ENCODE results near the gene SMIM15. TPM values are rescaled to one million over a fixed set of nuclear protein-coding genes. Genes with fewer than 3 reads are reported as not detected.

SMIM15 gene
- total and polyA plus RNA-seq, 2 donors (not counting 1 experiment from before 2014, with no cell fraction given), result 5.7 to 29.8 TPM

DNA sequence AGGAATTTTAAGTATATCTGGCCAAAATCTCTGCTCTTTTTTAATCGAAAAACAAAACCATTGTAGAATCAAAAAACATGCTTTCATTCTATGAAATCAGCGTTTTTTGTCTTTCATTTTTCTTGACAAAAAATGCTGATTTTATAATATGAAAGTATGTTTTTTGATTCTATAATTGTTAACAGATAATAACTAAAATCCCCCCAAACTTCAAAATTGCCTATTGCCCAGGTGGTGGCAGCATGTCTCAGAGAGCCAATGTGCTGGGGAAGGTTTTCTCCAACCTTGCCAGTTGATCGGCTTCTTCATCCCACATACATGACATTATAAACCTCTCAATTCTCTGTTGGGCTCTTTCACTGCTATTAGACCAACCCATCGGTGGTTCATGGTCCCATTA is 5.1 kb upstream of the SMIM15 start:
- H3K4me1 Mint-ChIP-seq, result peaks cover 13% of the 10 kb centered on the region
- no peaks in the 10 kb centered on the region for H3K27me3 Mint-ChIP-seq
- Histone ChIP-seq H3K4me2 (replicated peaks; ENCODE audit: low read depth, low read length, poor library complexity, severe bottlenecking) (no peak overlapping the region), H3K79me2 (ENCODE audit: control insufficient read depth, insufficient read depth, low read length) (no peaks in the 10 kb centered on the region), H4K20me1 (ENCODE audit: control insufficient read depth, insufficient read depth, low read length, poor library complexity, severe bottlenecking) (no peaks in the 10 kb centered on the region), H3K9me3 (ENCODE audit: control extremely low read depth in 1 of 3, control insufficient read depth in 2 of 3, insufficient read depth in 1 of 3, low read length in 2 of 3) (peaks cover 0 to 5% (median 0%) of the 10 kb centered on the region in 3 donors), H3K27ac (ENCODE audit: low read length in 2 of 2) (no peak overlapping the region), H3K9ac (ENCODE audit: low read length) (no peak overlapping the region), H2AFZ (ENCODE audit: insufficient read depth, low read depth, low read length, poor library complexity, severe bottlenecking) (no peak overlapping the region), H3K4me1 (ENCODE audit: control insufficient read depth in 2 of 2, insufficient read depth in 2 of 2, low read length in 2 of 2) (peaks cover 8 to 10% of the 10 kb centered on the region in 2 donors), H3K4me3 (ENCODE audit: control extremely low read depth in 1 of 5, extremely low read depth in 1 of 5, insufficient read depth in 1 of 5, low read depth in 2 of 5, low read length in 4 of 5) (no peak overlapping the region), H3K27me3 (replicated peaks in 1 of 4; ENCODE audit: control extremely low read depth in 1 of 4, control insufficient read depth in 3 of 4, insufficient read depth in 4 of 4, low read length in 3 of 4) (no peaks in the 10 kb centered on the region), H3K36me3 (replicated peaks in 1 of 2; ENCODE audit: control extremely low read depth in 1 of 2, control insufficient read depth in 1 of 2, extremely low read depth in 1 of 2, insufficient read depth in 2 of 2, low read length in 1 of 2) (no peaks in the 10 kb centered on the region)
- H3K4me3 Mint-ChIP-seq, result no peak overlapping the region
- ATAC-seq (ENCODE audit: low read depth) (no peak), DNase-seq (peak; percentile 12)
- no peak for TF ChIP-seq EZH2 (IDR thresholded peaks at IDR 0.05; ENCODE audit: borderline replicate concordance, insufficient read depth, low read depth, low read length, poor library complexity, severe bottlenecking)
- TF ChIP-seq, protein P1, sequence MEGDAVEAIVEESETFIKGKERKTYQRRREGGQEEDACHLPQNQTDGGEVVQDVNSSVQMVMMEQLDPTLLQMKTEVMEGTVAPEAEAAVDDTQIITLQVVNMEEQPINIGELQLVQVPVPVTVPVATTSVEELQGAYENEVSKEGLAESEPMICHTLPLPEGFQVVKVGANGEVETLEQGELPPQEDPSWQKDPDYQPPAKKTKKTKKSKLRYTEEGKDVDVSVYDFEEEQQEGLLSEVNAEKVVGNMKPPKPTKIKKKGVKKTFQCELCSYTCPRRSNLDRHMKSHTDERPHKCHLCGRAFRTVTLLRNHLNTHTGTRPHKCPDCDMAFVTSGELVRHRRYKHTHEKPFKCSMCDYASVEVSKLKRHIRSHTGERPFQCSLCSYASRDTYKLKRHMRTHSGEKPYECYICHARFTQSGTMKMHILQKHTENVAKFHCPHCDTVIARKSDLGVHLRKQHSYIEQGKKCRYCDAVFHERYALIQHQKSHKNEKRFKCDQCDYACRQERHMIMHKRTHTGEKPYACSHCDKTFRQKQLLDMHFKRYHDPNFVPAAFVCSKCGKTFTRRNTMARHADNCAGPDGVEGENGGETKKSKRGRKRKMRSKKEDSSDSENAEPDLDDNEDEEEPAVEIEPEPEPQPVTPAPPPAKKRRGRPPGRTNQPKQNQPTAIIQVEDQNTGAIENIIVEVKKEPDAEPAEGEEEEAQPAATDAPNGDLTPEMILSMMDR (IDR thresholded peaks at IDR 0.05), result no peak
- intact Hi-C loops (cut with micrococcal nuclease), result loop anchor here (2.0 kb wide), 1 partner anchor 491 kb away; no protein-coding TSS in a partner anchor
- ChIA-PET POLR2A (no interaction called here), CTCF (interaction anchor here (1.0 to 4.2 kb wide), 2 partner anchors 11 to 491 kb away, joined by 3 to 13 read pairs; no protein-coding TSS in a partner anchor)
- no peak overlapping the region for H3K27ac Mint-ChIP-seq
- 27% methylated on average over 2 of the region's 4 CpGs for WGBS (ENCODE audit: insufficient coverage)
- H3K9me3 Mint-ChIP-seq (ENCODE audit: insufficient read depth), result no peaks in the 10 kb centered on the region

DNA sequence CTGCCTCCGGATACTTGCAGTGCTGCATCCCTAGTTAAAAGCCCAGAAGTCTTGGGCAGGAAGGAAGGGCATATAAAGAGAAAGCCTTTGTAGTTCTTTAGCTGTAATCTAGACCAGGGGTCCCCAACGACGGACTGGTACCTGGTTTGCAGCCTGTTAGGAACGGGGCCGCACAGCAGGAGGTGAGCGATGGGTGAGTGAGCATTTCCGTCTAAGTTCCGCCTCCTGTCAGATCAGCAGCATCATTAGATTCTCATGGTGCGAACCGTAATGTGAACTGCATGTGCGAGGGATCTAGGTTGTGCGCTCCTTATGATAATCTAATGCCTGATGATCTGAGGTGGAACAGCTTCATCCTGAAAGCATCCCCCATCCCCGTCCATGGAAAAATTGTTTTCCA is 1.6 kb upstream of the SMIM15 start:
- peaks cover 11% of the 10 kb centered on the region for H3K79me2 ChIP-seq (ENCODE audit: control insufficient read depth, insufficient read depth, low read length)
- no peak for TF ChIP-seq EZH2 (IDR thresholded peaks at IDR 0.05; ENCODE audit: borderline replicate concordance, insufficient read depth, low read depth, low read length, poor library complexity, severe bottlenecking)
- TF ChIP-seq, protein P1 (IDR thresholded peaks at IDR 0.05), result no peak

More for the DNA sequence above, 1.6 kb upstream of the SMIM15 start:
- Histone ChIP-seq H3K4me1 (ENCODE audit: control insufficient read depth in 2 of 2, insufficient read depth in 2 of 2, low read length in 2 of 2) (peaks cover 18 to 20% of the 10 kb centered on the region in 2 donors), H3K36me3 (replicated peaks in 1 of 2; ENCODE audit: control extremely low read depth in 1 of 2, control insufficient read depth in 1 of 2, extremely low read depth in 1 of 2, insufficient read depth in 2 of 2, low read length in 1 of 2) (peaks cover 5 to 18% of the 10 kb centered on the region in 2 experiments), H4K20me1 (ENCODE audit: control insufficient read depth, insufficient read depth, low read length, poor library complexity, severe bottlenecking) (no peaks in the 10 kb centered on the region), H3K27me3 (replicated peaks in 1 of 4; ENCODE audit: control extremely low read depth in 1 of 4, control insufficient read depth in 3 of 4, insufficient read depth in 4 of 4, low read length in 3 of 4) (no peaks in the 10 kb centered on the region), H3K4me3 (ENCODE audit: control extremely low read depth in 1 of 5, extremely low read depth in 1 of 5, insufficient read depth in 1 of 5, low read depth in 2 of 5, low read length in 4 of 5) (no peak overlapping the region), H3K27ac (ENCODE audit: low read length in 2 of 2) (no peak overlapping the region), H3K4me2 (replicated peaks; ENCODE audit: low read depth, low read length, poor library complexity, severe bottlenecking) (no peak overlapping the region), H2AFZ (ENCODE audit: insufficient read depth, low read depth, low read length, poor library complexity, severe bottlenecking) (no peak overlapping the region), H3K9me3 (ENCODE audit: control extremely low read depth in 1 of 3, control insufficient read depth in 2 of 3, insufficient read depth in 1 of 3, low read length in 2 of 3) (peaks cover 0 to 5% (median 0%) of the 10 kb centered on the region in 3 donors), H3K9ac (ENCODE audit: low read length) (no peak overlapping the region)
- 100% methylated on average over 13 of the region's 13 CpGs for WGBS (ENCODE audit: insufficient coverage)
- POLR2A ChIA-PET, result no interaction called here
- Mint-ChIP-seq H3K4me1 (peaks cover 36% of the 10 kb centered on the region), H3K9me3 (ENCODE audit: insufficient read depth) (no peaks in the 10 kb centered on the region), H3K4me3 (peak overlapping the region; percentile 21), H3K27me3 (no peaks in the 10 kb centered on the region), H3K27ac (peak overlapping the region; percentile 34)
- CTCF ChIA-PET, result interaction anchor here (0.8 to 1.0 kb wide), 2 partner anchors 106 to 167 kb away, joined by 4 read pairs; no protein-coding TSS in a partner anchor
- no peak for ATAC-seq (ENCODE audit: low read depth)
- DNase-seq, result no peak
- intact Hi-C loops (cut with micrococcal nuclease), result loop anchor here (2.0 to 5.0 kb wide), 4 partner anchors 167 to 1238 kb away; partner anchors contain the start of genes DIMT1, ERCC8 and NDUFAF2

Measured in B cell (primary cell).